HG02678 (cell line): ENCODE results near the gene CSF1R.
"Not testable (repeated sequence)": the region's sequence is repeated elsewhere in the genome, so short reads cannot be mapped to it uniquely, and the experiment has no call there.

Experiments used
- ATAC-seq: cut with Tn5 transposase; IDR thresholded peaks from one replicate; pipeline ENCODE4 v1.9.1; 2021; ENCODE audit warnings: mild to moderate bottlenecking, moderate library complexity; ENCODE audit not compliant: unreplicated experiment

Gene CSF1R

DNA sequence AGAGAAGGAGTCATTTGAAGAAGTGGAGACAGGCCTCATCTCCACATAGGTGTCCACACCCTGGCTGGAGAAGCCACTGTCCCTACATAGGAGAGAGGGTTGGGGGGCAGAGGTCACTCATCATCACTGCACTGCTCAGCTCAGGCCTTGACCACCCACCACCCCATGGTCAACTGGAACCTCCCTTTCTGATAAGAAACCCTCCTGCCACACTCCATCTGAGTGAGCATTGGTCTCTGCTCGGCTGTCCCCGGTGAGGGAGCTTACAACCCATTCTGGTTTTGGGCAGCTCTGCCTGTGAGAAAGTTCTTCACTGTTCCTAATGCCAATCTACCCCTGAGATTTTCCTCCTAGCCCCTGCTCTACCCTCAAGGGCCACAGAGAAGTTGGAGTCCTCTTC lies 28.8 kb downstream of the CSF1R start:
- ATAC-seq: no peak

DNA sequence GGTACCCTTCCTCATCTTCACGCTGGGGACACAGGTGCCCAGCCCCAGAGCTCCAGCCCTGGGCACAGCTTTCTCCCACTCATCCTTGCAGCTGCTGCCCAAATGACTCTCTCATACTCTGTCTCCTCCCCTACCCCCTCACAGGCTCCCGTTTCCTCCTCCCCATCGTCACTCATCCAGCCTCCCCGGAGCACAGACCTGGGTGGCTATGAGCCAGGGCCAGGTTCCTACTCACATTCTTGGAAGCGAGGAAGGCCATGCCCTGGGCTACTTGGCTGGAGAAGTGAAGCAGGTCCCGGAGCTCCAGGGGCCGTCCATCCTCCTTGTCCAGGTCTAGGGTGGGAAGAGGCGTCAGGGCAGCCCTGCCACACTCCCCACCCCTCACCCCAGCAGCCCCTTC lies 29.3 kb downstream of the CSF1R start:
- ATAC-seq: no peak

DNA sequence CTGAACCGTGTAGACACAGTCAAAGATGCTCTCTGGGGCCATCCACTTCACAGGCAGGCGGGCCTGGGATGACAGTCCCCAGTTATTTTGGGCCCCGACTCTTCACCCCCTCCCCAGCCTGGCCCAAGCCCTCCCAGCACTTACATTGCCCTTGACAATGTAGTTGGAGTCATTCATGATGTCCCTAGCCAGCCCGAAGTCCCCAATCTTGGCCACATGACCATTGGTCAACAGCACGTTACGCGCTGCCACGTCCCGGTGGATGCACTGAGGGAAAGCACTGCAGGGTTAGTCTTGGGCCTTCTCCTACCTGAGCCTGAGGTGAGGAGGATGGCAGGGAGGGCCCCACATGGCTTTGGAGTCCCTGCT lies 30.3 kb downstream of the CSF1R start:
- no peak for ATAC-seq

DNA sequence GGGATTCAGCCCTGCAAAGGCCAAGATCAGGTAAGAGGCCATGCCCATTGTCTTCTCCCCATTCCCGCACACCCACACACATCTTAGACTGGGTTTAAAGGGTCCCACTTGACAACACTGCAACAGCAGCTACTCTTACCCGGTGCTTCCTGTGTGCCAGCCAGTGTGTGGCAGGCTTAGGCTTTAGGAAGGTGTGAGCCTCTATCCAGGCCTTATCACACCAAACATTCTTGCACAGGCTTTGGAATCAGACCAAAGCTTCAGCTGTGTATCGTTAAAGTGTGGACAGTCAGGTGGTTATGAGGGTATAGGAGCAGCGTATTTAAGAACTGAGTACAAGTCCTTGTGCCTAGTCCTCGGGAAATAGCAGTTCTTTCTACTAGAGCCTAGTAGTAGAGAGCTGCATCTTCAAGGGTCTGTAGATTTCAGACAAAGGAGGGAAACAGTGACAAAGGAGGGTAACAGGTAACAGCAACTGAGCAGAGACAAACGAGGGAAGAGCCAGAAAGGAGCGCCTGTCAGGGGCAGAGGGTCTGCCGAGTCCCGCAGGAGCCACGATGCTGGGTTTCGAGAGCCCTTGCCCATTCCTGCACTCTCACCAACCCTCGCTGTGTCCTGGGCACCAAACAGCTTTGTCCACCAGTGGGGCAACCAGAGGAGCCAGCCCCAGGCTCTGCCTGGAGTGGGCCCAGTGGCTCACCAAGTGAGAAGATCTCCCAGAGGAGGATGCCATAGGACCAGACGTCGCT lies 30.9 kb downstream of the CSF1R start:
- no peak for ATAC-seq

DNA sequence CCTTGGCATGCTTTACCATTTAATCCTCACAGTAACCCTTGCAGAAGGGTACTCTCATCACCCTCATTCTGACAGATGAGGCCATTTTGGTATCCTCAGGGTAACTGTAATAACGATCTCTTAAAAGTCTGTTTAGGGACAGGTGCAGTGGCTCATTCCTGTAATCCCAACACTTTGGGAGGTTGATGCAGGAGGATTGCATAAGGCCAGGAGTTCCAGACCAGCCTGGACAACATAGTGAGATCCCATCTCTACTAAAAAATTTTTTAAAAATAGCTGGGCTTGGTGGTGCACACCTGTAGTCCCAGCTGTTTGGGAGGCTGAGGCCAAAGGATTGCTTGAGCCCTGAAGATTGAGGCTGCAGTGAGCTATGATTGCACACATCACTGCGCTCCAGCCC lies 31.8 kb downstream of the CSF1R start:
- ATAC-seq: no peak

DNA sequence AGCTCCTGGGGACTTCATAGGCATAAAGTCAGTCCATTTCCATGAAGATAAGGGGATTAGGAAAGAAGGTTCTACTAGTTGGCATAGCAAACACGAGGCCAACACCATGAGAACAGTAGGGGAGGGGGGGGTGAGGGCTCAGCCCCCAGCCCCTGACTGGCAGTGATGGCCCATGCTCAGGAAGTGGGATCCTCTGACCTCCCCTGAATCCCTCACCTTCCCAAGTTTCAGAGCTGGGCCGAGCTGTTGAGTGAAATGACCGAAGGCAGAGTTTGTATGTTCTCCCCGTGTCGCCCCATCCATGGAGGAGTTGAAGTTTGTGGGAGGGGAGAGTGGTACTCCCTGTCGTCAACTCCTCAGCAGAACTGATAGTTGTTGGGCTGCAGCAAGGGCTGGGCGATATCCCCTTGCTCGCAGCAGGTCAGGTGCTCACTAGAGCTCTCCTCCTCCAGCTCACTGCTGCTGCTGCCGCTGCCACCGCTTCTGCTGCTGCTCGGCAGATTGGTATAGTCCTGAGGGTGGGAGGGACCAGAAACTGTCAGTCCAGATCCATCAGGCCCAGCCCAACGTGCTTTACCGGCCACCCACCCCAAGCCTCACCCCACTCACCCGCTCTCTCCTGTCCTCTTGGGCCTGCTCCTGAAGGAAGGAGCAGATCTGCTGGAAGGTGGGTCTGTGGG lies 32.5 kb downstream of the CSF1R start:
- ATAC-seq: no peak

DNA sequence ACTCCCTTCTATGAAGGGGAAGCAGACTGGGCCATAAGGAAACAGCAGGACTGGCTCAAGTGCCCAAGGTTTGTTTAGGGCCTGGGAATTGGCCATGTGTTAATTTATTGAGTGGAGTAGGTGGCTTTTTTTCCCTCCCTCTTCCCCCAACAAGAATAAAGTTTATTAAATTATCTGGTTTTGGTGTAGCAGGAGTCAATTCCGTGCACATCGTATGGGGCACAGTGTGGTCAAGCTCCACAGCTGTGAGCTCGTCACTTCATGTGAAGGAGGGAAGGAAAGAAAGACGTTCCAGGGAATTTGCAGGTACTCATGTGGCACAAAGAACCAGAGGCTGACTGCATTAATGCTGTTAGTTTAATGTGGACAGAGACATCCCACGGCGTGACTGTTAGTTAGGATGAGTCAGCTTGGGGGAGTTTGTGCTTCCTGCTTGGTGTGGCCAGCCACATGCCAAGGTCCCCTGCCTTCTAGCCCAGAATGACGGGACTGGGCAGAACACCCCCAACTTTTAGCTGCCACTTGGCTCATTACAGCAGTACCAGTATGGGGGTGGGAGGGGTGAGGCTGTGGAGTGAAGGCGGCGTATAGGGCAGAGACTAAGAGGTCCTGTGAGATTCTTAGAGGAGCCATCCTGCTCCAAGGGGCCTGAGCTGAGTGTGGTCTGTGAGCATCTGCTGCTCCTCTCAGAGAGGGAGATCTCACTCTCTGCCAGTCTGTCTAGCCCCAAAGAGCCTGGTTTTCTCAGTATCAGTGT lies 33.2 kb downstream of the CSF1R start:
- no peak for ATAC-seq

DNA sequence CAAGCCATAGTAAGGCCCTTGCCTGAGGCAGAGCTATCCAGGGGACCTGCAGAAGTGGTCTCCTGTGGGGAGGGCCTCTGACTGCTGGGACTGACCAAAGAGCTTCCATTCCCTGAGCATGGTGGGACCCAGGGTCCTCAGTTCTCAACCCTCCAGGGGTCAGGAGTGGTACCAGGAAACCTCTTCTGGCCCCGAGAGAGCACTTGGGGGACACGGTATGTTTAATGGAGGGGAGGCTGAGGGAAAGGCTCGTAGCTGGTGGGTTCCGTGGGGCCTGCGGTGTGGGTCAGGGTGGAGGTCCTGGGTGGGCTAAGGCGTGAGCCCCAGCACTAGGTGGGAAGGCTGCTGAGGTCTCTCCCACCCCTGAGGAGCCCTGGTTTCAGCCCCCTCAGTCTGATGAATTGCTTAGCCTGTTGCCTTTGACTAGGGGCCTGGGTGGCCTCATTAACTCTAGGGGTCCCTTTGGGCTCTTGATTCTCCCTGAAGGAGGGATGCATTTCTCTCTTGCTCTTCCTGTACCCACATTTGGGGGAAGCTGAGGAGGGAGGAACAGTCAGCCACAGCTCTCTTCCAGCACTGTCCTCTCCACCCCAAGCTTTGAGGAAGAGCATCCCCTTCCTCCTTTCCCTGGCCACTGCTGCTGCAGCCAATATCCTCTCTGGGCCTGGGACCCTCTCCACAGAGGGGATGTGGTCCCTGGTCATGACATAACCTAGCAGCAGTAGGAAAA lies 34.0 kb downstream of the CSF1R start:
- no peak for ATAC-seq

DNA sequence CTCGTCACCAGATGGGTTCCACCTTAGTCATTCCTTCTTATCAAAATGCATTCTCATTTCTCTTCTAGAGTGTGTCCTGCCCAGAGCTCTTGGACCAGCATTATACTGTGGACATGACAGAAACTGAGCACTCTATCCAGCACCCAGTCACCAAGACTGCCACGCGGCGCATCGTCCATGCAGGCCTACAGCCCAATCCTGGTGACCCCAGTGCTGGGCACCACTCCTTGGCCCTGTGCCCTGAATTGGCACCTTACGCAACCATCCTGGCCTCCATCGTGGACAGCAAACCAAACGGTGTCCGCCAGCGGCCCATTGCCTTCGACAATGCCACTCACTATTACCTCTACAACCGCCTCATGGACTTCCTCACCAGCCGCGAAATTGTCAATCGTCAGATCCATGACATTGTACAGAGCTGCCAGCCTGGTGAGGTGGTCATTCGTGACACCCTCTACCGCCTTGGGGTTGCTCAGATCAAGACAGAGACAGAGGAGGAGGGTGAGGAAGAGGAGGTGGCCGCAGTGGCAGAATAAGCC lies 34.6 kb downstream of the CSF1R start:
- ATAC-seq: no peak

DNA sequence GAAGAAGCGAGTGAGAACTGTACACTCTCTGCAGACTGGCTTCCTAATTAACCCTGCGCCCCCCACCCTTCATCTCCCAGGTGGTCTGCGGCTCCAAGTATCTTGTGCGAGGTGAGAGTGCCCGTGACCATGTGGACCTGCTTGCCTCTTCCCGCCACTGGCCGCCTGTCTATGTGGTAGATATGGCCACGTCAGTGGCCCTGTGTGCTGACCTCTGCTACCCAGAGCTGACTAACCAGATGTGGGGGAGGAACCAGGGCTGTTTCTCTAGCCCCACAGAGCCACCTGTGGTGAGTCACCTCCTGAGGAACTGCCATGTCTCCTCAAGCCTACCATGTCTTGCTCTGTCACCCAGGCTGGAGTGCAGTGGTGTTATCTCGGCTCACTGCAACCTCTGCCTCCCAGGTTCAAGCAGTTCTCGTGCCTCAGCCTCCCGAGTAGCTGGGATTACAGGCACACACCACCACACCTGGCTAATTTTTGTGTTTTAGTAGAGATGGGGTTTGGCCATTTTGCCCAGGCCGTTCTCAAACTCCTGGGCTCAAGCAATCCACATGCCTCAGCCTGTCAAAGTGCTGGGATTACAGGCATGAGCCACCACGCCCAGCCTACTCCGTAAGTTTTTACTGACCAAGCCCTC lies 36.1 kb downstream of the CSF1R start:
- ATAC-seq: not testable (repeated sequence)

DNA sequence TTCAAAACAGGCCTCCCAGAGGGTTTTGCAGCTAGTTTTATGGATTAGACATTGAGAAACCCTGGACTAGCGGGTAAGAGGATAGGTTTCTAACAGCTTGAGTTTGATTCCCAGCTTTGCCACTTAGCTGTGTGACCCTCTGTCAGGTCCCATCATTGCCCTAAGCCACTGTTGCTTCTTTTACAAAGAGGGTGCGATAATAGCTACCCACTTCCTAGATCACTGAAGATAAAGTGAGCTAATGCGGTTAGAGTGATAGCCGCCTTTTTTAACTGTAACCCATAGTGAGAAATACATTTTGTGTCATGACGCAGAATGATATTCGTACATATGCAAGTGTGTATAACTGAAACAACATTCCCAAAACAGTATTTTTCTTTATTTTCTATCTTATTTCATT lies 40.3 kb downstream of the CSF1R start:
- ATAC-seq: no peak

DNA sequence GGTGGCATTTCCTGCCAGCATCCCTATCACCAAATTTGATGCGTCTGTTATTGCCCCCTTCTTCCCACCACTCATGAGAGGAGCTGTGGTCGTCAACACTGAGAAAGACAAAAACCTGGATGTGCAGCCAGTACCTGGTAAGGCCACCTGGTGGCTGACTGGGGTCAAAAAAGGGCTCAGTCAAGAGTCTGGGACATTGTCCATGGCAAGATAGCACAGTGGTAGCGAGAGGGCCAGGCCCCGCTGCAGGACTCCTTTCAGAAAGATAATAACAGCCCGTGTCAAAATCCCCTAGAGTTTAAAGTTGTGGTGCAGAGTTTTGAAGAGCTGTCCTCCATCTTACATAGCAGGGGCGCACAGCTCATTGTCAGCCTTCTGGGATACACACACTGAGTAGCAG lies 40.8 kb downstream of the CSF1R start:
- ATAC-seq: no peak

DNA sequence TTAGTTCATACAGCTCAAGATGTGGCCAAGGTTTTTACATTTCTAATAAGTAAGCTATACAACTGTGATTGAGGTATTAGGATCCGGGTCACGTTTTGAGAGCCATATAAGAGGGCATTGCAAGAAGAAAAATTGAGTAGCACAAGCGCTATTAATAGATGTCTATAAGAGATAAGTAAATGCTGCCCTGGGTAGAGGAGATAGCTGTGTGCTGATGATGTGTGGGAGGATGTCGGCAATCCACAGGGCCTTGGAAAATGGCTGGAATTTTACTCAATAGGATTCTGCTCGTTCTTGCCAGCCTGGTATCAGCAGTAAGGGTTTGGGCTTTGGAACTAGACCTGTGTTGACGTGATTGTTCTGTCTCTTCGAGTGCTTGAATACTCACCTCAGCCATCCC lies 41.6 kb downstream of the CSF1R start:
- no peak for ATAC-seq

DNA sequence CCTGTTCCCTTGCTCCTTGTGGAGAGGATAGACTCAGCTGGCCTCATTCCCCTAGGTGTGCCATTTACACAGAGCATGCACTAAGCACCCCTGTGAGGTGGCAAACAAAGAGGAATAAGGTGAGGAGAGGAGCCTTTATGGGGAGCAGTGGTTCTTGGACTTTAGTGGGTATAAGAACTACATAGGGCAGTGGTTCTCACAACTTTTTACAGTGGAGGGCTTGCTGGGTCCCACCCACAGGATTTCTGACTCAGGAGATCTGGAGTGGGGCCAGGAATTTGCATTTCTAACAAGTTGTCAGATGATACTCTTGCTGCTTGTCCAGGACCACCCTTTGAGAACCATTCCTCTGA lies 42.0 kb downstream of the CSF1R start:
- ATAC-seq: no peak

DNA sequence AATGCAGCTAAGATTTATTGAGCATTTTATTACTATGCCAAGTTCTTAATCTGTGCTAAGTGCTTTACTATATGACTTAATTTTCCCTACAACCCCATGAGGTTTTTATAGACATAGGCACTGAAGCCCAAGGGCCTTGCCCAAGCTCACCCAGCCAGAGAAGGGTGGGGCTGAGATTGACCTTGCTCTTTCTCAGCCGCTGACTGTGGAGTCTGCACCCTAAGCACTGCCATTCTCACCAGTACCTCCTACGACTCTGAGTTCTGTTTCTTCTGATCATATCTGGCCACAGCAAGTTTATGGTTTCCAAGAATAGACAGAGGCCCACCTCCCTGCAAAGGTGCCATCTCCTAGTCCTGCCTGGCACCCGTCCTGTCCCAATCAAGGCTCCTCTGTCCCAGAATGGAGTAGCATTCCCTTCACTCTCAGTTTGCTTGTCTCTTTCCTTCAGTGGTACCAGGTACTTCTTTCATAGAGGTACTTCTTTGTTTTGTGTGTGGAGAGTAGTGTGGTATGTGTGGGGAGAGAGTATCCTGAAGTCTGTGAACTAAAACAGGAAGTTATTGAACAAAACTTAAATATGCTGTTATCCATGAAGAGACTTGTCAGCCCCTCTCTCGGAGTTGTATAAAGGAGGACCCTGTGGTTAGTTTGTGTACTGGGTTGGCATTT lies 42.6 kb downstream of the CSF1R start:
- no peak for ATAC-seq

DNA sequence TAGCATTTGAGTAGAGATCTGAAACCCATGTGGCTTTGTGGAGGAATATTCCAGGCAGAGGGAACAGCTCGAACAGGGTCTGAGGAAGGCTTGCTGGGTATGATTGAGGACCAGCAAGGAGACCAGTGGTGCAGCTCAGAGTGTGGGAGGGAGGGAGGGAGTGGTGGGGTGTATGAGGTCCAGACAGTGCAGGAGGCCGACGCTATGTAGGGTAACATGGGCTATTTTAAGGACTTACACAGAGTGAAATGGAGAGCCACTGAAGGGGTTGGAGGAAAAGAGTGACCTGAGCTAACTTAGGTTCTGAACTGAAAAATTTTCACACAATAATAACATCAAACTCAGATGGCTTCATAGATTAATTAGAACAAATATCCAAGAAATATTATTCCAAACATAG lies 43.9 kb downstream of the CSF1R start:
- no peak for ATAC-seq

DNA sequence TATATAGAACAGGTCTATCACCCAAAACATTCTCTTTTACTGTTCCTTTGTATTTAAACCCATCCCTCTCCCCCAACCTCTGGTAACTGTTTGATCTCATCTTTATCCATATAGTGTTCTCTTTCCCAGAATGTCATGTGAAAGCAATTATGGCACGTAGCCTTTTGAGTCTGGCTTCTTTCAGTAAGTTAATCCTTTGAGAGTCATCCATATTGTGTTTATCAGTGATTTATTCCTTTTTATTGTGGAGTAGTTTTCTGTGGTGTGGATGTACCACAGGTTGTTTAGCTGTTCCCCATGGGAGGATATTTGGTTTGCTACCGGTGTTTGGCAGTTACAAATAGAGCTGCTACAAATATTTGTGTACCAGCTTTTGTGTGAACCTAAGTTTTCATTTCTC lies 47.8 kb downstream of the CSF1R start:
- ATAC-seq: no peak

DNA sequence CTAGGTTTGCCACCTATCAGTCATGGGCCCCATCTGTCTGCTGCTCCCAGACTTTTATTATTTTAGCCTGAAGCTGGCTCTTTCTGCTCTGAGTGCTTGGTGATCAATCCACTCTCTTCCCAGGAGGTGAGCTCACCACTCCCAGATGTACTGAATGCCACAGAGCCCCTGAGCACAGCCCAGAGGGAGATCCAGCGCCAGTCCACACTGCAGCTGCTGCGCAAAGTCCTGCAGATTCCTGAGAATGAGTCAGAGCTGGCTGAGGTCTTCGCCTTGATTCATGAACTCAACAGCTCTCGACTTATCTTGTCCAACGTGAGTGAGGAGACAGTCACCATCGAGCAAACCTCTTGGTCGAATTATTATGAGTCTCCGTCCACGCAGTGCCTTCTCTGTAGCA lies 49.8 kb downstream of the CSF1R start:
- no peak for ATAC-seq

DNA sequence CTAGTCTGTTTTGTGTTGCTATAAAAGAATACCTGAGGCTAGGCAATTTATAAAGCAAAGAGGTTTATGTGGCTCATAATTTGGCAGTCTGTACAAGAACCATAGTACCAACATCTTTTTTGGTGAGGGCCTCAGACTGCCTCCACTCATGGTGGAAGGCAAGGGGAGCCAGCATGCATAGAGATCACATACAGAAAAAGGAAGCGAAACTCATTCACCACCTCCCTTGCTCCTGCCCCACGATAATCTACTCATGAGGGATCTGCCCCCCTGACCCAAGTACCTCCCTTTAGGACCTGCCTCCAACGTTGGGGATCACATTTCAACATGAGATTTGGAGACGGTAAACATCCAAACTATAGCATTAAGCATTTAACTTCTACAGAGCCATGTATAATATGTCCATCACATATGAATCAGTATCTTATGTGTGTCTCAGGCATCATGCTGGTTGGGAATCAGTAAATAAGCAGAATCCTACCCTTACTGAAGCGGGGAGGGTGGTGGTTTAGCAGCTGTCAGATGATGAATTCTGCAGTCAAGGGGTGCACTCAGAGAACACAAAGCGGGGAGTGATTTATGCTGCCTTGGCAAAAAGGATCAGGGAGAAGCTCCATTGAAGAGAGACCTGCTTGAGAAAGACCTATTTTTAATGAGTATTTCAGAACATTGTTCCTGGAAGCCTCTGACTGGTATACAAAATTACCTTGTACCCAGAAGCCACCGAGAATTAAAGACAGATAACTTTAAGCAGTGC lies 51.0 kb downstream of the CSF1R start:
- peak; percentile 97 for ATAC-seq

DNA sequence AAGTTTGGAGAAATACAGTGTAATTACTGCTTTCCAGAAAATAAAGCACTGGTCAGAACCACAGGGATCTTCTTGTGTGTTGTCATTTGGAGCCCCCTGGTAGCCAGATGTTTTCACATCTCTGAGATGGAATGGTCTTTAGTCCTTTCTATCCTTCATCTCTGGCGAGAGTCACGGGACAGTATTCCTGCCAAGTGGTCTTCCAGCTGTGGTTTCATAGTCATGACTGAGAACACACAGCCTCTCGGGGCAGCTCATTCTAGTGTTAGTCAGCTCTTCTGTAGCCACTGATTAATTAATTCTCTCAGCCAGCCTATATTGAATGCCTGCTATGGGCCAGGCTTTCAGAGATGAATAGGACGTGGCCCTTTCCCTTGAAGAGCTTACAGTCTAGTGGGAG lies 51.7 kb downstream of the CSF1R start:
- no peak for ATAC-seq
